Prostate gland (tissue), 2 donors: ENCODE data around the gene SASH3. TPM values are rescaled to one million over a fixed set of nuclear protein-coding genes. Genes with fewer than 3 reads are reported as not detected.
"Not testable (repeated sequence)": the region's sequence is repeated elsewhere in the genome, so short reads cannot be mapped to it uniquely, and the experiment has no call there.

Experiments
- DNase-seq: peaks from one replicate; pipeline ENCODE4 v3.0.0-alpha.2; 2019; ENCODE audit warnings: low spot score
- H3K27ac ChIP-seq, 2 donors: fragments of 200-600 bp; sonication (generic); 2 replicates each; pipeline ENCODE4 v1.5.1; 2017 to 2019
- H3K27me3 ChIP-seq: fragments of 200-600 bp; sonication (generic); replicated peaks from 2 replicates; pipeline ENCODE4 v1.5.1; 2019; ENCODE audit not compliant: insufficient read depth
- H3K36me3 ChIP-seq, 2 donors: fragments of 200-600 bp; sonication (generic); 1 replicate in 1 of 2; 2 replicates in 1 of 2; pipeline versions ENCODE4 v1.5.1 to v1.8.1; 2017 to 2019
- H3K4me1 ChIP-seq: fragments of 200-600 bp; sonication (generic); replicated peaks from 2 replicates; pipeline ENCODE4 v1.5.1; 2019
- H3K4me3 ChIP-seq, 2 donors: fragments of 200-600 bp; sonication (generic); 2 replicates each; pipeline ENCODE4 v1.5.1; 2017 to 2019
- H3K9me3 ChIP-seq: fragments of 200-600 bp; sonication (generic); 2 replicates; pipeline ENCODE4 v1.5.1; 2017
- CTCF ChIP-seq, 4 experiments: fragments of 200-600 bp in 2 of 4; fragments of 450-650 bp in 2 of 4; sonication (generic) in 2 of 4; IDR thresholded peaks; 1 replicate in 3 of 4; 2 replicates in 1 of 4; pipeline ENCODE4 v1.5.1; 2016 to 2019; ENCODE audit warnings: antibody characterized with exemption in 4 of 4, mild to moderate bottlenecking in 2 of 4, moderate library complexity in 2 of 4
- POLR2A ChIP-seq: fragments of 450-650 bp; IDR thresholded peaks from one replicate; pipeline ENCODE4 v1.6.1; 2016; ENCODE audit warnings: antibody characterized with exemption, mild to moderate bottlenecking
- POLR2AphosphoS5 ChIP-seq: sonication (generic); formaldehyde crosslinking; IDR thresholded peaks from one replicate; pipeline ENCODE4 v1.6.1; 2017; ENCODE audit warnings: antibody characterized with exemption
- WGBS: methylation state at CpG from one replicate; pipeline ENCODE4 v1.1.5; 2018; 5-methylcytosine and 5-hydroxymethylcytosine counted together
- intact Hi-C: fragments of 100-400 bp; cut with DNase I; formaldehyde crosslinking; loops from one replicate; pipeline ENCODE4 v1.14.2; 2022
- total RNA-seq, 2 donors: library from RNA; depleted of rRNA; stranded (reverse); fragments of >200 nt; gene quantifications; one replicate each; pipeline ENCODE4 v1.1.0, GENCODE V29; 2016

The SASH3 gene
- total RNA-seq, 2 donors from 2014 or later, result 2.2 to 5.8 TPM

GRCh38 chrX:129737916-129738315 lies 41.8 kb upstream of the SASH3 start:
- H3K9me3 ChIP-seq, result no peaks in the 10 kb centered on the region
- no peak overlapping the region for H3K27ac ChIP-seq
- H3K27me3 ChIP-seq, result no peaks in the 10 kb centered on the region
- 76% methylated on average over 5 of the region's 5 CpGs for WGBS
- H3K36me3 ChIP-seq, result no peaks in the 10 kb centered on the region
- DNase-seq, result no peak
- H3K4me1 ChIP-seq, result no peaks in the 10 kb centered on the region
- TF ChIP-seq CTCF (IDR thresholded peaks at IDR 0.05), result no peak
- TF ChIP-seq POLR2AphosphoS5, result no peak
- TF ChIP-seq POLR2A, result no peak
- no peak overlapping the region for H3K4me3 ChIP-seq
- intact Hi-C loops, result no loop called here

GRCh38 chrX:129738466-129739308 lies 41.1 kb upstream of the SASH3 start, which contains the start of gene XPNPEP2:
Gene XPNPEP2 (plus strand): TSS chrX:129738979. CDS start chrX:129739214, 235 bp downstream.
- intact Hi-C loops, result no loop called here
- Histone ChIP-seq H3K27me3 (no peaks in the 10 kb centered on the region), H3K4me3 (no peak within 1 kb of the TSS), H3K9me3 (no peaks in the 10 kb centered on the region), H3K27ac (no peak within 1 kb of the TSS), H3K36me3 (no peaks in the 10 kb centered on the region), H3K4me1 (no peaks in the 10 kb centered on the region)
- no peak for TF ChIP-seq CTCF (IDR thresholded peaks at IDR 0.05)
- no peak for TF ChIP-seq POLR2AphosphoS5
- TF ChIP-seq POLR2A, result no peak
- no peak for DNase-seq
- WGBS, result 36% methylated on average over 8 of the region's 13 CpGs

- no peaks in the 10 kb centered on the region for H3K27me3 ChIP-seq
- H3K27ac ChIP-seq, result no peak overlapping the region
- no peaks in the 10 kb centered on the region for H3K9me3 ChIP-seq
- H3K4me3 ChIP-seq, result no peak overlapping the region
- intact Hi-C loops, result no loop called here
- no peaks in the 10 kb centered on the region for H3K4me1 ChIP-seq
- WGBS, result 76% methylated on average over 4 of the region's 4 CpGs
- TF ChIP-seq POLR2AphosphoS5 (no peak), CTCF (IDR thresholded peaks at IDR 0.05) (no peak), POLR2A (no peak)
- no peaks in the 10 kb centered on the region for H3K36me3 ChIP-seq
- DNase-seq, result no peak
Measured at GRCh38 chrX:129739578-129739977, 40.2 kb upstream of the SASH3 start.

- Histone ChIP-seq H3K27ac (no peak overlapping the region), H3K36me3 (no peaks in the 10 kb centered on the region), H3K9me3 (no peaks in the 10 kb centered on the region), H3K4me3 (no peak overlapping the region), H3K27me3 (no peaks in the 10 kb centered on the region), H3K4me1 (no peaks in the 10 kb centered on the region)
- WGBS, result 66% methylated on average over 14 of the region's 21 CpGs
- intact Hi-C loops, result no loop called here
- TF ChIP-seq POLR2A (no peak), POLR2AphosphoS5 (no peak), CTCF (IDR thresholded peaks at IDR 0.05) (no peak)
- DNase-seq, result no peak
Measured at GRCh38 chrX:129741880-129742758, 37.6 kb upstream of the SASH3 start.

GRCh38 chrX:129742759-129743152 lies 37.0 kb upstream of the SASH3 start:
- 94% methylated on average over 6 of the region's 6 CpGs for WGBS
- H3K4me1 ChIP-seq, H3K9me3 ChIP-seq, DNase-seq, H3K36me3 ChIP-seq, intact Hi-C loops, H3K27ac ChIP-seq, H3K27me3 ChIP-seq, H3K4me3 ChIP-seq: not testable (repeated sequence)
